Esophagus squamous epithelium (tissue), 4 donors: ENCODE data around the gene CA6.

Source experiments
- POLR2A ChIP-seq, 4 donors: fragments of 450-650 bp; IDR thresholded peaks; one replicate each; pipeline ENCODE4 v1.6.1; 2017; ENCODE audit warnings: antibody characterized with exemption in 4 of 4, mild to moderate bottlenecking in 4 of 4, moderate library complexity in 3 of 4
- TF ChIP-seq, protein P1 (sequence below), 6 experiments: fragments of 450-650 bp in 4 of 6; fragments of 200-600 bp in 2 of 6; sonication (generic) in 2 of 6; IDR thresholded peaks; one replicate each; pipeline ENCODE4 v1.5.1; 2016 to 2019; ENCODE audit warnings: antibody characterized with exemption in 6 of 6, mild to moderate bottlenecking in 4 of 6, moderate library complexity in 4 of 6

DNA sequence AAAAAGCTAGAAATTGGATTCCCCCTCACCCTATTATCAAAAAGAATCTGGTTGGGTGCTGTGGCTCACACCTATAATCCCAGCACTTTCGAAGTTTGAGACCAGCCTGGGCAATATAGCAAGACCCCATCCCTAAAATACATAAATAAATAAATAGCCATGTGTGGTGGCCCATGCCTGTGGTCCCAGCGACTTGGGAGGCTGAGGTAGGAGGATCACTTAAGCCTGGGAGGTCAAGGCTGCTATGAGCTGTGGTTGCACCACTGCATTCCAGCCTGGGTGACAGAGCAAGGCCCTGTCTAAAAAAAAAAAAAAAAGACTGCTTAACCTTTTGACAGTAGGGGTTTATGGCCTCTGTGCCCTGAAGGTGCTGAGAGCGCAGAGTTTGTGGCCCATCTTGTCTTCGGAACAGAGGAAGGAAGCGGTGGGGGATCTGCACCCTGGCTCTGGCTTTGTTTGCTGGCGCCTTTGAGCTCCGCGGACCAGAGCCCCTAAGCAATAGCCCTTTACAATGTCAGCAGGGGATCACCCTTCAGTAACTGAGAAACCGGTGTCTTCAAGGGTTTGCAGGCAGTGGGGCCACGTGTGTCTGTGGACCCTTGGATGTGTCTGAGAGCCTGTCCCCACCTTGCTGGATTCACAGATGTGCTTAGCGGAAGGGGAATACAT, 58.5 kb downstream of the CA6 start:
- TF ChIP-seq, protein P1, sequence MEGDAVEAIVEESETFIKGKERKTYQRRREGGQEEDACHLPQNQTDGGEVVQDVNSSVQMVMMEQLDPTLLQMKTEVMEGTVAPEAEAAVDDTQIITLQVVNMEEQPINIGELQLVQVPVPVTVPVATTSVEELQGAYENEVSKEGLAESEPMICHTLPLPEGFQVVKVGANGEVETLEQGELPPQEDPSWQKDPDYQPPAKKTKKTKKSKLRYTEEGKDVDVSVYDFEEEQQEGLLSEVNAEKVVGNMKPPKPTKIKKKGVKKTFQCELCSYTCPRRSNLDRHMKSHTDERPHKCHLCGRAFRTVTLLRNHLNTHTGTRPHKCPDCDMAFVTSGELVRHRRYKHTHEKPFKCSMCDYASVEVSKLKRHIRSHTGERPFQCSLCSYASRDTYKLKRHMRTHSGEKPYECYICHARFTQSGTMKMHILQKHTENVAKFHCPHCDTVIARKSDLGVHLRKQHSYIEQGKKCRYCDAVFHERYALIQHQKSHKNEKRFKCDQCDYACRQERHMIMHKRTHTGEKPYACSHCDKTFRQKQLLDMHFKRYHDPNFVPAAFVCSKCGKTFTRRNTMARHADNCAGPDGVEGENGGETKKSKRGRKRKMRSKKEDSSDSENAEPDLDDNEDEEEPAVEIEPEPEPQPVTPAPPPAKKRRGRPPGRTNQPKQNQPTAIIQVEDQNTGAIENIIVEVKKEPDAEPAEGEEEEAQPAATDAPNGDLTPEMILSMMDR (IDR thresholded peaks at IDR 0.05) = no peak
- TF ChIP-seq POLR2A (IDR thresholded peaks at IDR 0.05) = no peak
